GM23338 (cell line): ENCODE data around the gene YIPF5. TPM values are rescaled to one million over a fixed set of nuclear protein-coding genes. Genes with fewer than 3 reads are reported as not detected.

Source experiments
- ATAC-seq: fragments of 200-7000 bp; cut with Tn5 transposase; 3 replicates; pipeline ENCODE4 v1.9.1; 2020
- DNase-seq: peaks from one replicate; pipeline ENCODE4 v3.0.0-alpha.2; 2015; ENCODE audit warnings: low spot score
- H2AFZ ChIP-seq: fragments of 200-600 bp; sonication (generic); 2 replicates; pipeline ENCODE4 v1.8.0; 2016; ENCODE audit warnings: antibody characterized with exemption, mild to moderate bottlenecking, moderate library complexity
- H3F3A ChIP-seq: fragments of 200-600 bp; sonication (generic); replicated peaks from 2 replicates; pipeline ENCODE4 v1.8.0; 2017; ENCODE audit warnings: antibody characterized with exemption, mixed run types, low read depth
- H3K27ac ChIP-seq: fragments of 200-600 bp; sonication (generic); 2 replicates; pipeline ENCODE4 v1.6.1; 2016; ENCODE audit warnings: low read depth
- H3K27me3 ChIP-seq: fragments of 200-600 bp; sonication (generic); 2 replicates; pipeline ENCODE4 v1.8.0; 2016; ENCODE audit warnings: mild to moderate bottlenecking, mixed run types, moderate library complexity; ENCODE audit not compliant: insufficient read depth
- H3K36me3 ChIP-seq: fragments of 200-600 bp; sonication (generic); 2 replicates; pipeline ENCODE4 v1.8.0; 2016; ENCODE audit warnings: mild to moderate bottlenecking; ENCODE audit not compliant: insufficient read depth
- H3K4me1 ChIP-seq: fragments of 200-600 bp; sonication (generic); 2 replicates; pipeline ENCODE4 v1.8.0; 2016; ENCODE audit warnings: mild to moderate bottlenecking, moderate library complexity; ENCODE audit not compliant: insufficient read depth
- H3K4me2 ChIP-seq: fragments of 200-600 bp; sonication (generic); 2 replicates; pipeline ENCODE4 v1.7.1; 2017; ENCODE audit warnings: mixed run types
- H3K4me3 ChIP-seq: fragments of 200-600 bp; sonication (generic); 2 replicates; pipeline ENCODE4 v1.6.1; 2016; ENCODE audit warnings: mixed run types
- H3K79me2 ChIP-seq: fragments of 200-600 bp; sonication (generic); replicated peaks from 2 replicates; pipeline ENCODE4 v1.8.0; 2017; ENCODE audit warnings: mild to moderate bottlenecking; ENCODE audit not compliant: insufficient read depth
- H3K9me2 ChIP-seq: fragments of 200-600 bp; sonication (generic); 2 replicates; pipeline ENCODE4 v1.8.0; 2017; ENCODE audit not compliant: insufficient read depth
- H4K20me1 ChIP-seq: fragments of 200-600 bp; sonication (generic); replicated peaks from 2 replicates; pipeline ENCODE4 v1.8.0; 2017; ENCODE audit warnings: mild to moderate bottlenecking; ENCODE audit not compliant: insufficient read depth
- H3K27ac Mint-ChIP-seq: 2 replicates; pipeline ENCODE4 v1.8.0; 2020; ENCODE audit warnings: inconsistent platforms, mild to moderate bottlenecking, moderate library complexity, mixed read lengths
- H3K27me3 Mint-ChIP-seq: 3 replicates; pipeline ENCODE4 v1.8.0; 2022; ENCODE audit warnings: low read depth, mild to moderate bottlenecking, moderate library complexity, mixed read lengths, inconsistent platforms; ENCODE audit not compliant: insufficient read depth, poor library complexity
- H3K36me3 Mint-ChIP-seq: 3 replicates; pipeline ENCODE4 v1.8.0; 2021; ENCODE audit warnings: low read depth, mild to moderate bottlenecking, inconsistent platforms, moderate library complexity, mixed read lengths
- H3K4me1 Mint-ChIP-seq: 3 replicates; pipeline ENCODE4 v1.8.0; 2020; ENCODE audit warnings: mild to moderate bottlenecking, inconsistent platforms, mixed read lengths
- H3K4me3 Mint-ChIP-seq: 3 replicates; pipeline ENCODE4 v1.8.0; 2021; ENCODE audit warnings: moderate library complexity, mild to moderate bottlenecking, inconsistent platforms, mixed read lengths
- H3K9me3 Mint-ChIP-seq: 3 replicates; pipeline ENCODE4 v1.8.0; 2020; ENCODE audit warnings: moderate library complexity, mild to moderate bottlenecking, inconsistent platforms, mixed read lengths
- EZH2phosphoT487 ChIP-seq: fragments of 200-600 bp; sonication (generic); IDR thresholded peaks from one replicate; pipeline ENCODE4 v1.8.1; 2018; ENCODE audit warnings: antibody characterized with exemption; ENCODE audit not compliant: unreplicated experiment
- POLR2AphosphoS5 ChIP-seq: IDR thresholded peaks from 2 replicates; pipeline ENCODE4 v1.6.1; 2016; ENCODE audit warnings: antibody characterized with exemption, low read depth
- REST ChIP-seq: IDR thresholded peaks from one replicate; pipeline ENCODE4 v1.6.1; 2018; ENCODE audit warnings: antibody characterized with exemption; ENCODE audit not compliant: unreplicated experiment
- STAT1 ChIP-seq: IDR thresholded peaks from one replicate; pipeline ENCODE4 v1.6.1; 2016; ENCODE audit warnings: antibody characterized with exemption; ENCODE audit not compliant: unreplicated experiment
- ZNF331 ChIP-seq: fragments of 250-450 bp; sonication (Bioruptor Pico); IDR thresholded peaks from 2 replicates; pipeline ENCODE4 v1.5.0; 2020; ENCODE audit warnings: low read depth, mild to moderate bottlenecking, moderate library complexity
- ZNF462 ChIP-seq: fragments of 250-450 bp; sonication (Bioruptor Pico); IDR thresholded peaks from 2 replicates; pipeline ENCODE4 v1.5.0; 2020; ENCODE audit warnings: mild to moderate bottlenecking, moderate library complexity
- polyA plus RNA-seq: library from polyadenylated mRNA; unstranded; fragments of >200 nt; fragmentation: Nextera tagmentation; extraction: Ambion mirVana; gene quantifications from 2 replicates; pipeline ENCODE4 v1.2.1, GENCODE V29; 2016
- total RNA-seq: library from RNA; depleted of rRNA; stranded (reverse); fragments of >200 nt; shearing (Covaris generic); gene quantifications from 2 replicates; pipeline ENCODE4 v1.2.3, GENCODE V29; 2014

The YIPF5 gene
- total and polyA plus RNA-seq, 2 experiments from 2014 or later: 28.1 to 46.5 TPM

- TF ChIP-seq ZNF462 (CRISPR knock-in tag): no peak
Measured at GRCh38 chr5:144117412-144117811, 53.0 kb downstream of the YIPF5 start (continued).

GRCh38 chr5:144114571-144114970, 55.9 kb downstream of the YIPF5 start:
- Histone ChIP-seq H3K4me1 (no peaks in the 10 kb centered on the region), H4K20me1 (no peaks in the 10 kb centered on the region), H3K79me2 (no peaks in the 10 kb centered on the region), H2AFZ (no peak overlapping the region), H3F3A (no peaks in the 10 kb centered on the region), H3K36me3 (no peaks in the 10 kb centered on the region), H3K4me2 (no peak overlapping the region), H3K9me2 (no peaks in the 10 kb centered on the region), H3K27ac (no peak overlapping the region), H3K4me3 (no peak overlapping the region), H3K27me3 (no peaks in the 10 kb centered on the region)
- Mint-ChIP-seq H3K27me3 (no peaks in the 10 kb centered on the region), H3K9me3 (no peaks in the 10 kb centered on the region; the same call in 2 of the 3 replicates), H3K27ac (no peak overlapping the region), H3K4me1 (no peaks in the 10 kb centered on the region), H3K36me3 (no peaks in the 10 kb centered on the region), H3K4me3 (no peak overlapping the region)
- no peak for ATAC-seq
- no peak for DNase-seq
- no peak for TF ChIP-seq POLR2AphosphoS5
- no peak for TF ChIP-seq EZH2phosphoT487
- TF ChIP-seq ZNF331 (CRISPR knock-in tag): no peak
- TF ChIP-seq ZNF462 (CRISPR knock-in tag): no peak
- TF ChIP-seq REST: no peak
- TF ChIP-seq STAT1: no peak
